H9 (cell line): ENCODE data around the gene TBC1D12. TPM values are rescaled to one million over a fixed set of nuclear protein-coding genes. Genes with fewer than 3 reads are reported as not detected.

Experiments used
- DNase-seq: peaks from one replicate; pipeline ENCODE4 v3.0.0-alpha.2; 2017
- H2AFZ ChIP-seq: one replicate; pipeline ENCODE4 v1.6.1; 2013; ENCODE audit warnings: mild to moderate bottlenecking, low read length, control low read depth, moderate library complexity
- H2AK5ac ChIP-seq: 2 replicates; pipeline ENCODE4 v1.6.1; 2013; ENCODE audit warnings: low read length, control low read depth, mixed read lengths; ENCODE audit not compliant: insufficient read length
- H2BK120ac ChIP-seq: one replicate; pipeline ENCODE4 v1.6.1; 2013; ENCODE audit warnings: low read depth, mild to moderate bottlenecking, low read length, control low read depth, inconsistent platforms; ENCODE audit not compliant: poor library complexity, severe bottlenecking
- H2BK12ac ChIP-seq: 2 replicates; pipeline ENCODE4 v1.6.1; 2013; ENCODE audit warnings: low read length, control low read depth, mixed read lengths, low read depth; ENCODE audit not compliant: insufficient read length
- H2BK15ac ChIP-seq: 2 replicates; pipeline ENCODE4 v1.6.1; 2013; ENCODE audit warnings: low read depth, low read length, control low read depth
- H2BK20ac ChIP-seq: one replicate; pipeline ENCODE4 v1.6.1; 2013; ENCODE audit warnings: low read depth, mild to moderate bottlenecking, low read length, control low read depth, inconsistent platforms; ENCODE audit not compliant: poor library complexity, severe bottlenecking
- H2BK5ac ChIP-seq: 2 replicates; pipeline ENCODE4 v1.6.1; 2013; ENCODE audit warnings: low read length, control low read depth, mixed read lengths; ENCODE audit not compliant: insufficient read length
- H3K14ac ChIP-seq: 2 replicates; pipeline ENCODE4 v1.6.1; 2013; ENCODE audit warnings: low read length, control low read depth; ENCODE audit not compliant: insufficient read depth
- H3K18ac ChIP-seq: 2 replicates; pipeline ENCODE4 v1.6.1; 2013; ENCODE audit warnings: low read depth, mild to moderate bottlenecking, mixed read lengths, low read length, control low read depth; ENCODE audit not compliant: insufficient read length
- H3K23ac ChIP-seq: 2 replicates; pipeline ENCODE4 v1.6.1; 2013; ENCODE audit warnings: low read length, control low read depth, mixed read lengths, low read depth; ENCODE audit not compliant: insufficient read length
- H3K23me2 ChIP-seq: 2 replicates; pipeline ENCODE4 v1.6.1; 2013; ENCODE audit warnings: low read depth, mild to moderate bottlenecking, mixed read lengths, low read length, control low read depth; ENCODE audit not compliant: insufficient read length, poor library complexity, severe bottlenecking
- H3K27ac ChIP-seq: 2 replicates; pipeline ENCODE4 v1.5.1; 2013; ENCODE audit warnings: low read length, control low read depth, mixed read lengths, low read depth; ENCODE audit not compliant: insufficient read length
- H3K27me3 ChIP-seq: 2 replicates; pipeline ENCODE4 v1.6.1; 2013; ENCODE audit warnings: low read length, control low read depth, inconsistent platforms; ENCODE audit not compliant: insufficient read depth
- H3K4ac ChIP-seq: 2 replicates; pipeline ENCODE4 v1.6.1; 2013; ENCODE audit warnings: low read depth, mild to moderate bottlenecking, control low read depth, inconsistent platforms, low read length, moderate library complexity
- H3K4me1 ChIP-seq: 2 replicates; pipeline ENCODE4 v1.6.1; 2013; ENCODE audit warnings: low read length, control low read depth, inconsistent platforms; ENCODE audit not compliant: insufficient read depth
- H3K4me2 ChIP-seq: 2 replicates; pipeline ENCODE4 v1.6.1; 2013; ENCODE audit warnings: low read length, control low read depth, mixed read lengths; ENCODE audit not compliant: insufficient read length, insufficient read depth
- H3K56ac ChIP-seq: 2 replicates; pipeline ENCODE4 v1.6.1; 2013; ENCODE audit warnings: low read depth, mild to moderate bottlenecking, mixed read lengths, low read length, control low read depth; ENCODE audit not compliant: insufficient read length
- H3K79me1 ChIP-seq: 2 replicates; pipeline ENCODE4 v1.6.1; 2013; ENCODE audit warnings: low read depth, mild to moderate bottlenecking, moderate library complexity, low read length, control low read depth, inconsistent platforms; ENCODE audit not compliant: insufficient read depth, poor library complexity, severe bottlenecking
- H3K79me2 ChIP-seq: 2 replicates; pipeline ENCODE4 v1.6.1; 2013; ENCODE audit warnings: low read length, control low read depth, inconsistent platforms; ENCODE audit not compliant: insufficient read depth
- H3K9ac ChIP-seq: 2 replicates; pipeline ENCODE4 v1.6.1; 2013; ENCODE audit warnings: low read length, control low read depth, mixed read lengths; ENCODE audit not compliant: insufficient read length; ENCODE audit errors: extremely low read depth
- H3K9me3 ChIP-seq: one replicate; pipeline ENCODE4 v1.6.1; 2013; ENCODE audit warnings: low read depth, low read length, inconsistent platforms; ENCODE audit not compliant: control insufficient read depth
- H3T11ph ChIP-seq: one replicate; pipeline ENCODE4 v1.6.1; 2013; ENCODE audit warnings: mild to moderate bottlenecking, low read length, control low read depth, inconsistent platforms
- H4K20me1 ChIP-seq: one replicate; pipeline ENCODE4 v1.6.1; 2013; ENCODE audit not compliant: control insufficient read depth, insufficient read length, insufficient read depth
- H4K5ac ChIP-seq: 2 replicates; pipeline ENCODE4 v1.6.1; 2013; ENCODE audit warnings: low read depth, mild to moderate bottlenecking, mixed read lengths, low read length, control low read depth; ENCODE audit not compliant: insufficient read length
- H4K8ac ChIP-seq: replicated peaks from 2 replicates; pipeline ENCODE4 v1.6.1; 2013; ENCODE audit warnings: low read length, control low read depth, mixed read lengths, low read depth; ENCODE audit not compliant: insufficient read length
- H4K91ac ChIP-seq: 2 replicates; pipeline ENCODE4 v1.6.1; 2013; ENCODE audit warnings: low read depth, mild to moderate bottlenecking, moderate library complexity, mixed read lengths, low read length, control low read depth; ENCODE audit not compliant: insufficient read length
- H3K27ac Mint-ChIP-seq, 3 experiments: 2 replicates in 2 of 3; 3 replicates in 1 of 3; pipeline ENCODE4 v1.8.0; 2020 to 2021; ENCODE audit warnings: mixed read lengths in 3 of 3, mild to moderate bottlenecking in 1 of 3, moderate library complexity in 1 of 3
- H3K27me3 Mint-ChIP-seq: 2 replicates; pipeline ENCODE4 v1.8.0; 2021; ENCODE audit warnings: low read depth, mild to moderate bottlenecking, moderate library complexity, mixed read lengths
- H3K36me3 Mint-ChIP-seq, 3 experiments: 2 replicates in 2 of 3; 3 replicates in 1 of 3; pipeline ENCODE4 v1.8.0; 2020 to 2021; ENCODE audit warnings: low read depth in 3 of 3, mixed read lengths in 3 of 3; ENCODE audit not compliant: insufficient read depth in 1 of 3
- H3K4me1 Mint-ChIP-seq, 2 experiments: 2 replicates each; pipeline ENCODE4 v1.8.0; 2020; ENCODE audit warnings: mixed read lengths in 2 of 2
- H3K4me3 Mint-ChIP-seq, 2 experiments: 2 replicates in 1 of 2; 3 replicates in 1 of 2; pipeline ENCODE4 v1.8.0; 2020 to 2021; ENCODE audit warnings: mild to moderate bottlenecking in 2 of 2, mixed read lengths in 2 of 2, moderate library complexity in 1 of 2
- H3K9me3 Mint-ChIP-seq, 2 experiments: 2 replicates in 1 of 2; 3 replicates in 1 of 2; pipeline ENCODE4 v1.8.0; 2020; ENCODE audit warnings: mild to moderate bottlenecking in 2 of 2, mixed read lengths in 2 of 2, moderate library complexity in 1 of 2
- WGBS: extraction: QIAGEN DNeasy Blood & Tissue Kit; methylation state at CpG from one replicate; pipeline ENCODE4 v1.1.7; 2013; ENCODE audit warnings: missing lambda C conversion rate, low lambda C conversion rate, mixed read lengths; ENCODE audit not compliant: insufficient read length; ENCODE audit errors: extremely low coverage; 5-methylcytosine and 5-hydroxymethylcytosine counted together
- total RNA-seq: library from RNA; stranded (reverse); gene quantifications from 2 replicates; pipeline ENCODE4 v1.2.1, GENCODE V29; 2021
- TF ChIP-seq, protein P1 (sequence below): fragments of 200-600 bp; sonication (generic); conservative IDR thresholded peaks from 3 replicates; pipeline ENCODE4 v1.8.0; 2021; ENCODE audit warnings: antibody characterized with exemption, mild to moderate bottlenecking

TBC1D12 gene
- total RNA-seq, 1 experiment from 2014 or later: 2.0 TPM

DNA sequence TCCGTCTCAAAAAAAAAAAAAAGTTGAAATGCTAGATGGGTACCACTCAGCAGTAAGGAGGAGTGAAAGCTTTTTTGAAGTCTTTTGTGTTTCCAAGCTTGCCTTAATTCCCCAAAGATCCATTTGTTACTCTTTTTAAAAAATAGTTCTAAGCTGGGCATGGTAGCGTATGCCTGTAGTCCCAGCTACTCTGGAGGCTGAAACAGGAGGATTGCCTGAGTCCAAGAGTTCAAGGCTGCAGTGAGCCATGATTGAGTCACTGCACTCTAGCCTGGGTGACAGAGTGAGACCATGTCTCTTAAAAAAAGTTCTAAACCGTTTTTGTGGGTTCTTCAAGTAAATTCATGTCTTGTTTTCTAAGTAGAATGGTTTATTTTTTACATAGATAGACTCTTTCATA, 5.3 kb downstream of the TBC1D12 start:
- DNase-seq: no peak
- Histone ChIP-seq H3T11ph (no peak overlapping the region), H3K9ac (no peak overlapping the region), H2AK5ac (no peak overlapping the region), H3K4me1 (no peaks in the 10 kb centered on the region), H3K4me2 (no peak overlapping the region), H3K27me3 (peaks cover 5% of the 10 kb centered on the region; the same call in 1 of the 2 replicates), H4K8ac (no peak overlapping the region), H3K23me2 (peaks cover 11% of the 10 kb centered on the region), H3K27ac (no peak overlapping the region), H2BK20ac (no peak overlapping the region), H3K18ac (no peak overlapping the region), H3K23ac (no peak overlapping the region), H3K56ac (no peak overlapping the region), H4K91ac (no peak overlapping the region), H3K79me1 (peaks cover 3% of the 10 kb centered on the region), H2BK15ac (no peak overlapping the region), H4K20me1 (no peaks in the 10 kb centered on the region), H3K14ac (no peak overlapping the region), H2BK120ac (no peak overlapping the region), H2BK12ac (no peak overlapping the region), H2BK5ac (no peak overlapping the region), H2AFZ (no peak overlapping the region), H3K9me3 (no peaks in the 10 kb centered on the region), H4K5ac (no peak overlapping the region), H3K79me2 (no peaks in the 10 kb centered on the region; the same call in 1 of the 2 replicates), H3K4ac (no peak overlapping the region)
- no peak overlapping the region for H3K4me3 Mint-ChIP-seq
- H3K4me1 Mint-ChIP-seq: peaks cover 4 to 7% of the 10 kb centered on the region in 2 experiments; a peak in 3 of 4 replicates
- no peaks in the 10 kb centered on the region; a peak in 1 of 5 replicates for H3K9me3 Mint-ChIP-seq
- H3K36me3 Mint-ChIP-seq: no peaks in the 10 kb centered on the region; a peak in 1 of 7 replicates
- TF ChIP-seq, protein P1, sequence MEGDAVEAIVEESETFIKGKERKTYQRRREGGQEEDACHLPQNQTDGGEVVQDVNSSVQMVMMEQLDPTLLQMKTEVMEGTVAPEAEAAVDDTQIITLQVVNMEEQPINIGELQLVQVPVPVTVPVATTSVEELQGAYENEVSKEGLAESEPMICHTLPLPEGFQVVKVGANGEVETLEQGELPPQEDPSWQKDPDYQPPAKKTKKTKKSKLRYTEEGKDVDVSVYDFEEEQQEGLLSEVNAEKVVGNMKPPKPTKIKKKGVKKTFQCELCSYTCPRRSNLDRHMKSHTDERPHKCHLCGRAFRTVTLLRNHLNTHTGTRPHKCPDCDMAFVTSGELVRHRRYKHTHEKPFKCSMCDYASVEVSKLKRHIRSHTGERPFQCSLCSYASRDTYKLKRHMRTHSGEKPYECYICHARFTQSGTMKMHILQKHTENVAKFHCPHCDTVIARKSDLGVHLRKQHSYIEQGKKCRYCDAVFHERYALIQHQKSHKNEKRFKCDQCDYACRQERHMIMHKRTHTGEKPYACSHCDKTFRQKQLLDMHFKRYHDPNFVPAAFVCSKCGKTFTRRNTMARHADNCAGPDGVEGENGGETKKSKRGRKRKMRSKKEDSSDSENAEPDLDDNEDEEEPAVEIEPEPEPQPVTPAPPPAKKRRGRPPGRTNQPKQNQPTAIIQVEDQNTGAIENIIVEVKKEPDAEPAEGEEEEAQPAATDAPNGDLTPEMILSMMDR: no peak
- H3K27me3 Mint-ChIP-seq: peaks cover 36% of the 10 kb centered on the region
- WGBS: no CpG with 5 or more reads among the region's 3 CpGs
- H3K27ac Mint-ChIP-seq: no peak overlapping the region
